Small intestine (tissue), 7 donors: ENCODE data around the gene TUT4. TPM values are rescaled to one million over a fixed set of nuclear protein-coding genes. Genes with fewer than 3 reads are reported as not detected.
"Not testable (repeated sequence)": the region's sequence is repeated elsewhere in the genome, so short reads cannot be mapped to it uniquely, and the experiment has no call there.

ENCODE experiments used
- DNase-seq, 2 donors: peaks; one replicate each; pipeline versions ENCODE4 v3.0.0 to v3.0.0-alpha.2; 2013
- FAIRE-seq: peaks from 2 replicates; lab custom pipeline; 2012; peaks lifted over from hg19 to GRCh38; lab: Jason Lieb, UNC
- H3K27ac ChIP-seq, 3 donors: one replicate each; pipeline ENCODE4 v1.5.1; 2013; ENCODE audit warnings: low read length in 2 of 3, mild to moderate bottlenecking in 2 of 3, control low read depth in 1 of 3, inconsistent platforms in 1 of 3, low read depth in 1 of 3, moderate library complexity in 1 of 3
- H3K27me3 ChIP-seq, 3 donors: one replicate each; pipeline ENCODE4 v1.6.1; 2013; ENCODE audit warnings: low read length in 3 of 3, inconsistent platforms in 1 of 3; ENCODE audit not compliant: control insufficient read depth in 3 of 3, insufficient read depth in 3 of 3
- H3K36me3 ChIP-seq, 3 donors: one replicate each; pipeline ENCODE4 v1.6.1; 2013; ENCODE audit warnings: low read length in 3 of 3, inconsistent platforms in 1 of 3, low read depth in 1 of 3, mild to moderate bottlenecking in 1 of 3, moderate library complexity in 1 of 3; ENCODE audit not compliant: control insufficient read depth in 3 of 3, insufficient read depth in 2 of 3
- H3K4me1 ChIP-seq, 3 donors: one replicate each; pipeline ENCODE4 v1.6.1; 2013; ENCODE audit warnings: low read length in 2 of 3, inconsistent platforms in 1 of 3, low read depth in 1 of 3, mild to moderate bottlenecking in 1 of 3, moderate library complexity in 1 of 3; ENCODE audit not compliant: control insufficient read depth in 3 of 3, insufficient read depth in 2 of 3
- H3K4me3 ChIP-seq, 3 donors: one replicate each; pipeline ENCODE4 v1.5.1; 2013; ENCODE audit warnings: low read length in 3 of 3, control low read depth in 1 of 3, inconsistent platforms in 1 of 3, low read depth in 1 of 3, mild to moderate bottlenecking in 1 of 3, moderate library complexity in 1 of 3
- H3K9me3 ChIP-seq, 2 donors: one replicate each; pipeline ENCODE4 v1.6.1; 2013; ENCODE audit warnings: low read depth in 1 of 2, low read length in 1 of 2; ENCODE audit not compliant: control insufficient read depth in 2 of 2, insufficient read depth in 1 of 2
- WGBS, 3 donors: extraction: QIAGEN DNeasy Blood & Tissue Kit; methylation state at CpG; one replicate each; pipeline ENCODE4 v1.1.7; 2013; 5-methylcytosine and 5-hydroxymethylcytosine counted together
- polyA plus RNA-seq, 4 donors: library from polyadenylated mRNA; stranded (reverse) in 3 of 4; unstranded in 1 of 4; fragments of 200-250 nt in 3 of 4; fragments of 120-200 nt in 1 of 4; gene quantifications; one replicate each; pipeline versions ENCODE4 v1.2.1 to v1.2.3, GENCODE V29; 2013
- donor health status: healthy with polysubstance abuse.
- donor health status: control.
- donor health status: control.
- donor health status: Bipolar disorder and iron deficiency.
- donor health status: healthy.

The TUT4 gene
- polyA plus RNA-seq, 4 donors, result 2.9 to 69.3 (median 7.0) TPM

- WGBS, 3 donors, result 11 to 28% (median 20%) methylated on average over 2 of the region's 2 CpGs
- no peaks in the 10 kb centered on the region for H3K27me3 ChIP-seq
- H3K4me3 ChIP-seq, result no peak overlapping the region
- H3K27ac ChIP-seq, result no peak overlapping the region
- FAIRE-seq (no peak), DNase-seq (no peak)
- H3K36me3 ChIP-seq, result no peaks in the 10 kb centered on the region
- no peaks in the 10 kb centered on the region for H3K4me1 ChIP-seq
- H3K9me3 ChIP-seq, result no peaks in the 10 kb centered on the region
Observed at GRCh38 chr1:52579415-52579814, 26.5 kb upstream of the TUT4 start.

- 81 to 95% (median 83%) methylated on average over 3 of the region's 3 CpGs for WGBS, 3 donors
- not testable (repeated sequence) for FAIRE-seq, H3K27me3 ChIP-seq, H3K4me1 ChIP-seq, DNase-seq, H3K36me3 ChIP-seq, H3K27ac ChIP-seq, H3K4me3 ChIP-seq, H3K9me3 ChIP-seq
Observed at GRCh38 chr1:52578066-52578465, 25.2 kb upstream of the TUT4 start.

DNA sequence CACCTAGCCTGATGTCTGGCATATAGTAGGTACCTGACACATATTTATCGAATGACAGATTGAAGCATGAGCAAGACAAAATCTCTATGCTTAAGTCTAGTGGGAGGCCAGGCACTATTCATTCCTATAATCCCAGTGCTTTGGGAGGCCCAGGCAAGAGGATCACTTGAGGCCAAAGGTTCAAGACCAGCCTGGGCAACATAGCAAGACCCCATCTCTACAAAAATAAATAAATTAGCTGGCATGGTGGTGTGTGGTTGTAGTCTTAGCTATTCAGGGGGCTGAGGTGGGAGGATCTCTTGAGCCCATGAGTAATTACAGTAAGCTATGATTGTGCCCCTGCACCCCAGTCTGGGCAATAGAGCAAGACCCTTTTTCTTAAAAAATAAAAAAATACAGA is 23.2 kb upstream of the TUT4 start:
- 97 to 99% (median 97%) methylated on average over 1 of the region's 1 CpG for WGBS, 3 donors
- no peak for DNase-seq

GRCh38 chr1:52574594-52574993 is 21.7 kb upstream of the TUT4 start:
- FAIRE-seq, result no peak
- H3K36me3 ChIP-seq, result no peaks in the 10 kb centered on the region

More for the DNA sequence above, 23.2 kb upstream of the TUT4 start:
- no peak overlapping the region for H3K4me3 ChIP-seq
- no peaks in the 10 kb centered on the region for H3K4me1 ChIP-seq
- no peaks in the 10 kb centered on the region for H3K36me3 ChIP-seq
- H3K9me3 ChIP-seq, result no peaks in the 10 kb centered on the region
- H3K27ac ChIP-seq, result no peak overlapping the region
- H3K27me3 ChIP-seq, result no peaks in the 10 kb centered on the region
- FAIRE-seq, result no peak

GRCh38 chr1:52572387-52572786 is 19.5 kb upstream of the TUT4 start:
- Histone ChIP-seq H3K27me3 (no peaks in the 10 kb centered on the region), H3K36me3 (no peaks in the 10 kb centered on the region), H3K9me3 (no peaks in the 10 kb centered on the region), H3K27ac (no peak overlapping the region), H3K4me3 (no peak overlapping the region), H3K4me1 (no peaks in the 10 kb centered on the region)
- no peak for DNase-seq
- WGBS, 3 donors, result 92 to 95% (median 95%) methylated on average over 4 of the region's 4 CpGs
- FAIRE-seq, result no peak

More at GRCh38 chr1:52574594-52574993, 21.7 kb upstream of the TUT4 start:
- Histone ChIP-seq H3K4me1 (no peaks in the 10 kb centered on the region), H3K4me3 (no peak overlapping the region), H3K9me3 (no peaks in the 10 kb centered on the region), H3K27ac (no peak overlapping the region), H3K27me3 (no peaks in the 10 kb centered on the region)
- WGBS, 3 donors, result 59 to 95% (median 81%) methylated on average over 2 of the region's 2 CpGs
- DNase-seq, result no peak

DNA sequence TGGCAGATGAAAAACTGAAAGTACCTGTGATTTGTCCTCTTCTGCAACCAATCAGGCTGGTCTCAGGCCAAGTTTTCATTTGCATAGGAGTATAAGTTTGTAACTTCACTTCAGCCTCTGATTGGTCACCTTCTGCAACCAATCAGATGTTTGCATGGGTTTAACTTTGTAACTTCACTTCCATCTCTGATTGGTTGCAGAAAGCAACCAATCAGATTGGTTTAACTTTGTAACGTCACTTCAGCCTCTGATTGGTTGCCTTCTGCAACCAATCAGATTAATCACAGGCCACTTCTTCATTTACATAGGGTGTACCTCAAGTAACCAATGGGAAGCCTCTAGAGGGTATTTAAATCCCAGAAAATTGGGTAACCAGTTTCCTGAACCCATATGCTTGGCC is 18.9 kb upstream of the TUT4 start:
- no peaks in the 10 kb centered on the region for H3K36me3 ChIP-seq
- no peak overlapping the region for H3K4me3 ChIP-seq
- no peaks in the 10 kb centered on the region for H3K9me3 ChIP-seq
- DNase-seq, result no peak
- no peak for FAIRE-seq
- H3K4me1 ChIP-seq, result no peaks in the 10 kb centered on the region
- no peak overlapping the region for H3K27ac ChIP-seq
- H3K27me3 ChIP-seq, result no peaks in the 10 kb centered on the region
- WGBS, 3 donors, result 56 to 82% (median 74%) methylated on average over 1 of the region's 1 CpG

- FAIRE-seq (no peak), DNase-seq (no peak)
- Histone ChIP-seq H3K9me3 (no peaks in the 10 kb centered on the region), H3K27me3 (no peaks in the 10 kb centered on the region), H3K27ac (no peak overlapping the region), H3K4me1 (no peaks in the 10 kb centered on the region), H3K36me3 (no peaks in the 10 kb centered on the region), H3K4me3 (no peak overlapping the region)
- WGBS, 3 donors, result 50 to 74% (median 66%) methylated on average over 7 of the region's 7 CpGs
Observed at GRCh38 chr1:52569449-52570210, 16.7 kb upstream of the TUT4 start.

GRCh38 chr1:52567943-52568342 is 15.1 kb upstream of the TUT4 start:
- no peak for FAIRE-seq
- H3K4me3 ChIP-seq, result no peak overlapping the region
- WGBS, 3 donors, result 53 to 74% (median 68%) methylated on average over 5 of the region's 5 CpGs

DNA sequence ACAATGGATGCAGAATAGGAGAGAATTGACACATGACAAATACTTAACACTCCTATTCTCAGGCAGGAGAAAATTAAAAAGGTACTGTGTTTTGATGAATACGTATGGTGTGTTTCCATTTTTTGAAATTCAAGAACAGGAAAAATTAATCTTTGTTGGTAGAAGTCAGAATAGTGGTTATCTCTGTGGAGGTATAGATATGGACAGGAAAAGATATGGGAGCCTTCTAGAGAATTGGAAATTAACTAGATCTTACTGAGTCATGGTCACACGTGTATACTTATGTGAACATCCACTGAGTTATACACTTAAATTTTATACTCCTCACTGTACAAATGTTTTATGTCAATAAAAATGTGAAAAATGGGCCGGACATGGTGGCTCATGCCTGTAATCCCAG is 9.9 kb upstream of the TUT4 start:
- 88 to 91% (median 89%) methylated on average over 3 of the region's 3 CpGs for WGBS, 3 donors
- Histone ChIP-seq H3K27ac (no peak overlapping the region), H3K4me3 (no peak overlapping the region), H3K9me3 (no peaks in the 10 kb centered on the region), H3K27me3 (no peaks in the 10 kb centered on the region), H3K4me1 (no peaks in the 10 kb centered on the region), H3K36me3 (no peaks in the 10 kb centered on the region)
- no peak for DNase-seq
- no peak for FAIRE-seq

More at GRCh38 chr1:52567943-52568342, 15.1 kb upstream of the TUT4 start:
- Histone ChIP-seq H3K9me3 (no peaks in the 10 kb centered on the region), H3K27me3 (no peaks in the 10 kb centered on the region), H3K4me1 (no peaks in the 10 kb centered on the region), H3K36me3 (no peaks in the 10 kb centered on the region), H3K27ac (no peak overlapping the region)
- no peak for DNase-seq
